K562 (cell line): ENCODE data around the gene ECSIT. TPM values are rescaled to one million over a fixed set of nuclear protein-coding genes. Genes with fewer than 3 reads are reported as not detected.

Source experiments
- ARID1B ChIP-seq: fragments of 450-650 bp; IDR thresholded peaks from 2 replicates; pipeline ENCODE4 v1.6.1; 2016; ENCODE audit warnings: antibody characterized with exemption, mild to moderate bottlenecking, inconsistent platforms
- CHD1 ChIP-seq: fragments of 200-600 bp; sonication (generic); IDR thresholded peaks from one replicate; pipeline ENCODE4 v1.6.1; 2012; ENCODE audit warnings: mild to moderate bottlenecking, moderate library complexity, low read length, inconsistent platforms
- EGR1 ChIP-seq: fragments of 450-650 bp; conservative IDR thresholded peaks from 2 replicates; pipeline ENCODE4 v1.6.1; 2017; ENCODE audit warnings: mild to moderate bottlenecking
- FOXK2 ChIP-seq, 2 experiments: fragments of 450-650 bp; IDR thresholded peaks in 1 of 2; conservative IDR thresholded peaks in 1 of 2; 2 replicates each; pipeline ENCODE4 v1.6.1; 2016; ENCODE audit warnings: low read depth in 2 of 2, mild to moderate bottlenecking in 1 of 2
- HNRNPH1 ChIP-seq: fragments of 200-400 bp; formaldehyde crosslinking; optimal IDR thresholded peaks from 2 replicates; pipeline ENCODE3; 2017; ENCODE audit warnings: low read depth, mild to moderate bottlenecking, low read length, moderate library complexity
- NBN ChIP-seq: fragments of 450-650 bp; IDR thresholded peaks from 2 replicates; pipeline ENCODE4 v1.6.1; 2016; ENCODE audit warnings: low read depth, mild to moderate bottlenecking
- PTBP1 ChIP-seq: fragments of 200-400 bp; formaldehyde crosslinking; IDR thresholded peaks from 2 replicates; pipeline ENCODE4 v1.6.1; 2017; ENCODE audit warnings: low read depth, low read length
- PTTG1 ChIP-seq: fragments of 450-650 bp; IDR thresholded peaks from 2 replicates; pipeline ENCODE4 v1.6.1; 2016; ENCODE audit warnings: low read depth, mild to moderate bottlenecking, missing genetic modification characterization, missing compliant biosample characterization
- SNRNP70 ChIP-seq: fragments of 200-400 bp; formaldehyde crosslinking; optimal IDR thresholded peaks from 2 replicates; pipeline ENCODE3; 2017; ENCODE audit warnings: low read depth, low read length
- TGIF2 ChIP-seq: sonication (generic); formaldehyde crosslinking; IDR thresholded peaks from 2 replicates; pipeline ENCODE4 v1.8.1; 2022; ENCODE audit warnings: mild to moderate bottlenecking, missing genetic modification reagents, moderate library complexity
- ZBTB1 ChIP-seq: sonication (generic); formaldehyde crosslinking; IDR thresholded peaks from 2 replicates; pipeline ENCODE4 v1.8.1; 2023; ENCODE audit warnings: missing genetic modification reagents, low read depth, mild to moderate bottlenecking, borderline replicate concordance
- ZFP36 ChIP-seq: fragments of 150-350 bp; IDR thresholded peaks from 2 replicates; pipeline ENCODE4 v1.6.1; 2018; ENCODE audit warnings: low read length, low read depth; ENCODE audit not compliant: partially characterized antibody
- polyA plus RNA-seq, 8 experiments: library from polyadenylated mRNA; depleted of rRNA in 4 of 8; stranded (reverse) in 5 of 8; unstranded in 3 of 8; fragments of >200 nt; fragmentation: Nextera tagmentation in 2 of 8; fragmentation: Illumina TruSeq in 1 of 8; extraction: Ambion mirVana in 2 of 8; extraction: Trizol in 1 of 8; gene quantifications; 2 replicates each; pipeline versions ENCODE4 v1.2.1 to v1.2.3, GENCODE V29; 2011 to 2014; ENCODE audit warnings: inconsistent platforms in 1 of 8, missing spikeins in 1 of 8
- total RNA-seq, 7 experiments: library from RNA; depleted of rRNA in 6 of 7; stranded (reverse); fragments of >200 nt in 6 of 7; fragmentation: Illumina TruSeq in 2 of 7; extraction: Trizol in 2 of 7; gene quantifications; 2 replicates each; pipeline versions ENCODE4 v1.2.1 to v1.2.3, GENCODE V29; 2011 to 2021; ENCODE audit warnings: low replicate concordance in 1 of 7
- TF ChIP-seq, protein P1 (sequence below): fragments of 250-450 bp; sonication (Bioruptor Pico); IDR thresholded peaks from 2 replicates; pipeline ENCODE4 v1.5.0; 2020; ENCODE audit warnings: mild to moderate bottlenecking, borderline replicate concordance
- TF ChIP-seq, protein P2 (sequence below), 2 experiments: IDR thresholded peaks; 2 replicates each; pipeline ENCODE4 v1.6.1; 2012; ENCODE audit warnings: improper control_type of control experiment in 2 of 2, low read depth in 2 of 2, low read length in 2 of 2, borderline replicate concordance in 1 of 2

ECSIT gene
- total and polyA plus RNA-seq, 9 of the 15 experiments (the other 6 are each of a cell fraction or from before 2014, with no cell fraction given): 1.1 to 82.5 (median 43.9) TPM

DNA sequence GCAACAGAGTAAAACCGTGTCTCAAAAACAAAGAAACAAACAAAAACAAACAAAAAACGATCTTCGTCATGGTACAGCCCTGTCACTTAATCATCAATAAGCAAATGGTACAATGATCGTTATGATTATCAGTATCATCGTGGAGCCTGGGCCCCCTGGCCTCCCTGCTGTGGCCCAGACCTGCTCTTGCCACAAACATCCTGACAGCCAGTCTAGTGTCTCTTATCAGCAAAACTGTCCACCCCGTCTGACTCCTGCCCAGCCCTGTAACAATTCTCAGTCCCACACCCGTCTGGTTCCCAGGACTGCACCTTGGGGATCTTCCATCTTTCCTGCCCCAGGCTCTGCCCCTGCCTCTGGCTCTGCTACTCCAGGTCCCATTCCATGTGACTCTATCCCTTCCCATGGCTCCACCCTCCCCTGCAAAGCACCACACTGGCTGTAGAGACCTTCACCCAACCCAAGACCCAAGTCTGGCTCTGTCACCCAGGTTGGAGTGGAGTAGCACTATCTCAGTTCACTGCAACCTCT, 29.0 kb downstream of the ECSIT start (continued):
- TF ChIP-seq PTTG1 (no peak), SNRNP70 (no peak), TGIF2 (CRISPR knock-in tag) (no peak), ZBTB1 (CRISPR knock-in tag) (no peak), FOXK2 (conservative IDR thresholded peaks at IDR 0.05 in 1 of 2, IDR thresholded peaks at IDR 0.05 in 1 of 2; ENCODE audit: low read depth in 2 of 2) (no peak), HNRNPH1 (no peak), ZFP36 (peak; percentile 83), EGR1 (no peak), NBN (no peak), CHD1 (no peak), ARID1B (peak; percentile 37; the same call in 1 of the 2 replicates), PTBP1 (no peak)
- TF ChIP-seq, protein P1, sequence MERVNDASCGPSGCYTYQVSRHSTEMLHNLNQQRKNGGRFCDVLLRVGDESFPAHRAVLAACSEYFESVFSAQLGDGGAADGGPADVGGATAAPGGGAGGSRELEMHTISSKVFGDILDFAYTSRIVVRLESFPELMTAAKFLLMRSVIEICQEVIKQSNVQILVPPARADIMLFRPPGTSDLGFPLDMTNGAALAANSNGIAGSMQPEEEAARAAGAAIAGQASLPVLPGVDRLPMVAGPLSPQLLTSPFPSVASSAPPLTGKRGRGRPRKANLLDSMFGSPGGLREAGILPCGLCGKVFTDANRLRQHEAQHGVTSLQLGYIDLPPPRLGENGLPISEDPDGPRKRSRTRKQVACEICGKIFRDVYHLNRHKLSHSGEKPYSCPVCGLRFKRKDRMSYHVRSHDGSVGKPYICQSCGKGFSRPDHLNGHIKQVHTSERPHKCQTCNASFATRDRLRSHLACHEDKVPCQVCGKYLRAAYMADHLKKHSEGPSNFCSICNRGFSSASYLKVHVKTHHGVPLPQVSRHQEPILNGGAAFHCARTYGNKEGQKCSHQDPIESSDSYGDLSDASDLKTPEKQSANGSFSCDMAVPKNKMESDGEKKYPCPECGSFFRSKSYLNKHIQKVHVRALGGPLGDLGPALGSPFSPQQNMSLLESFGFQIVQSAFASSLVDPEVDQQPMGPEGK (CRISPR knock-in tag): no peak
- TF ChIP-seq, protein P2, sequence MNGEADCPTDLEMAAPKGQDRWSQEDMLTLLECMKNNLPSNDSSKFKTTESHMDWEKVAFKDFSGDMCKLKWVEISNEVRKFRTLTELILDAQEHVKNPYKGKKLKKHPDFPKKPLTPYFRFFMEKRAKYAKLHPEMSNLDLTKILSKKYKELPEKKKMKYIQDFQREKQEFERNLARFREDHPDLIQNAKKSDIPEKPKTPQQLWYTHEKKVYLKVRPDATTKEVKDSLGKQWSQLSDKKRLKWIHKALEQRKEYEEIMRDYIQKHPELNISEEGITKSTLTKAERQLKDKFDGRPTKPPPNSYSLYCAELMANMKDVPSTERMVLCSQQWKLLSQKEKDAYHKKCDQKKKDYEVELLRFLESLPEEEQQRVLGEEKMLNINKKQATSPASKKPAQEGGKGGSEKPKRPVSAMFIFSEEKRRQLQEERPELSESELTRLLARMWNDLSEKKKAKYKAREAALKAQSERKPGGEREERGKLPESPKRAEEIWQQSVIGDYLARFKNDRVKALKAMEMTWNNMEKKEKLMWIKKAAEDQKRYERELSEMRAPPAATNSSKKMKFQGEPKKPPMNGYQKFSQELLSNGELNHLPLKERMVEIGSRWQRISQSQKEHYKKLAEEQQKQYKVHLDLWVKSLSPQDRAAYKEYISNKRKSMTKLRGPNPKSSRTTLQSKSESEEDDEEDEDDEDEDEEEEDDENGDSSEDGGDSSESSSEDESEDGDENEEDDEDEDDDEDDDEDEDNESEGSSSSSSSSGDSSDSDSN (IDR thresholded peaks at IDR 0.05; ENCODE audit: borderline replicate concordance in 1 of 2, low read depth in 2 of 2, low read length in 2 of 2): 0 out of 4 replicates have a peak, but pooled peaks of 1 of the 2 experiments have one; percentile 34
